PC-3 (cell line): ENCODE data around the gene HSD17B7. TPM values are rescaled to one million over a fixed set of nuclear protein-coding genes. Genes with fewer than 3 reads are reported as not detected.

ENCODE experiments used
- ATAC-seq: fragments of 200-7000 bp; cut with Tn5 transposase; 2 replicates; pipeline ENCODE4 v1.9.1; 2020; ENCODE audit warnings: mild to moderate bottlenecking, moderate library complexity
- BruUV-seq: library from RNA; stranded (reverse); fragments of 400-500 nt; replicated peaks from 2 replicates; lab custom pipeline; 2021; lab: Mats Ljungman, UMichigan
- CTCF ChIA-PET: fragments of 300-600 bp; sonication (Branson Sonifier 250); formaldehyde crosslinking; loops from one replicate; lab custom pipeline; 2022; ENCODE audit warnings: antibody characterized with exemption; lab: Charles Lee
- POLR2A ChIA-PET: fragments of 300-600 bp; sonication (Branson Sonifier 250); formaldehyde crosslinking; loops from one replicate; lab custom pipeline; 2022; ENCODE audit warnings: antibody characterized with exemption; ENCODE audit not compliant: unreplicated experiment; lab: Charles Lee
- DNase-seq: peaks from one replicate; pipeline ENCODE4 v3.0.0-alpha.2; 2015
- H2AFZ ChIP-seq: fragments of 300-600 bp; sonication (generic); 2 replicates; pipeline ENCODE4 v1.6.0; 2016; ENCODE audit warnings: antibody characterized with exemption, low read length
- H3F3A ChIP-seq: fragments of 300-600 bp; sonication (generic); one replicate; pipeline ENCODE4 v1.6.0; 2017; ENCODE audit warnings: antibody characterized with exemption, low read length, control low read depth, mild to moderate bottlenecking; ENCODE audit not compliant: unreplicated experiment
- H3K27ac ChIP-seq: fragments of 300-600 bp; sonication (generic); 2 replicates; pipeline ENCODE4 v1.5.1; 2016; ENCODE audit warnings: mild to moderate bottlenecking, low read length
- H3K27me3 ChIP-seq: fragments of 300-600 bp; sonication (generic); 2 replicates; pipeline ENCODE4 v1.6.1; 2016; ENCODE audit warnings: low read length, mixed read lengths
- H3K36me3 ChIP-seq: fragments of 300-600 bp; sonication (generic); 2 replicates; pipeline ENCODE4 v1.6.1; 2016; ENCODE audit warnings: low read depth, mixed run types, low read length, mixed read lengths
- H3K4me1 ChIP-seq: fragments of 300-600 bp; sonication (generic); 2 replicates; pipeline ENCODE4 v1.5.1; 2016; ENCODE audit warnings: low read length; ENCODE audit not compliant: insufficient read depth
- H3K4me2 ChIP-seq: fragments of 300-600 bp; sonication (generic); 2 replicates; pipeline ENCODE4 v1.6.0; 2016; ENCODE audit warnings: low read length
- H3K4me3 ChIP-seq: fragments of 300-600 bp; sonication (generic); 2 replicates; pipeline ENCODE4 v1.5.1; 2016; ENCODE audit warnings: mild to moderate bottlenecking, low read length, mixed read lengths
- H3K79me2 ChIP-seq: fragments of 300-600 bp; sonication (generic); 2 replicates; pipeline ENCODE4 v1.6.1; 2017; ENCODE audit warnings: low read length, mixed read lengths
- H3K9ac ChIP-seq: fragments of 300-600 bp; sonication (generic); 2 replicates; pipeline ENCODE4 v1.6.0; 2016; ENCODE audit warnings: mild to moderate bottlenecking, low read length
- H3K9me2 ChIP-seq: fragments of 300-600 bp; sonication (generic); replicated peaks from 2 replicates; pipeline ENCODE4 v1.6.1; 2016; ENCODE audit warnings: mixed run types, low read length, mixed read lengths
- H3K9me3 ChIP-seq: fragments of 300-600 bp; sonication (generic); 2 replicates; pipeline ENCODE4 v1.6.1; 2016; ENCODE audit warnings: low read length, mixed read lengths
- H4K20me1 ChIP-seq: fragments of 300-600 bp; sonication (generic); 2 replicates; pipeline ENCODE4 v1.6.1; 2016; ENCODE audit warnings: low read length, mixed read lengths
- CTCF ChIP-seq: fragments of 300-600 bp; sonication (generic); conservative IDR thresholded peaks from 2 replicates; pipeline ENCODE4 v1.5.1; 2017; ENCODE audit warnings: antibody characterized with exemption, low read depth, mild to moderate bottlenecking, low read length
- EZH2 ChIP-seq: fragments of 300-600 bp; sonication (generic); IDR thresholded peaks from one replicate; pipeline ENCODE4 v1.6.1; 2017; ENCODE audit warnings: antibody characterized with exemption, mild to moderate bottlenecking, low read length; ENCODE audit not compliant: unreplicated experiment
- EZH2phosphoT487 ChIP-seq: fragments of 300-600 bp; sonication (generic); IDR thresholded peaks from 2 replicates; pipeline ENCODE4 v1.6.1; 2018; ENCODE audit warnings: mild to moderate bottlenecking, antibody characterized with exemption, low read length, borderline replicate concordance
- intact Hi-C: fragments of 100-400 bp; cut with micrococcal nuclease; formaldehyde crosslinking; loops from 2 replicates; pipeline ENCODE4 v1.9.0; 2023
- total RNA-seq: library from RNA; depleted of rRNA; stranded (reverse); fragments of >200 nt; gene quantifications from 2 replicates; pipeline ENCODE4 v1.2.3, GENCODE V29; 2014

HSD17B7 gene
- total RNA-seq, 1 experiment from 2014 or later = 28.4 TPM

GRCh38 chr1:162753001-162753658 is 37.4 kb upstream of the HSD17B7 start:
- Histone ChIP-seq H3F3A (no peaks in the 10 kb centered on the region), H3K79me2 (no peaks in the 10 kb centered on the region), H3K4me1 (peaks cover 20% of the 10 kb centered on the region; the same call in 1 of the 2 replicates), H3K9me3 (no peaks in the 10 kb centered on the region), H3K4me3 (no peak overlapping the region), H3K4me2 (no peak overlapping the region), H4K20me1 (no peaks in the 10 kb centered on the region), H3K36me3 (no peaks in the 10 kb centered on the region), H3K9me2 (no peaks in the 10 kb centered on the region), H2AFZ (no peak overlapping the region), H3K27ac (no peak overlapping the region), H3K27me3 (no peaks in the 10 kb centered on the region), H3K9ac (no peak overlapping the region)
- no peak for TF ChIP-seq EZH2phosphoT487
- 0 out of 2 replicates have a peak, but pooled peaks have one; percentile 19 for TF ChIP-seq CTCF
- ATAC-seq = no peak; the same call in 1 of the 2 replicates
- no TSS peak for BruUV-seq
- DNase-seq = no peak
- ChIA-PET CTCF (interaction anchor here (0.6 kb wide), 1 partner anchor 61 kb away, joined by 3 read pairs; no protein-coding TSS in a partner anchor), POLR2A (no interaction called here)
- intact Hi-C loops = no loop called here

- POLR2A ChIA-PET = no interaction called here
- Histone ChIP-seq H3K9ac (no peak overlapping the region), H3K27ac (no peak overlapping the region), H3F3A (no peaks in the 10 kb centered on the region), H3K4me1 (peaks cover 20% of the 10 kb centered on the region; the same call in 1 of the 2 replicates), H3K79me2 (no peaks in the 10 kb centered on the region), H3K36me3 (no peaks in the 10 kb centered on the region), H3K27me3 (no peaks in the 10 kb centered on the region), H3K9me3 (no peaks in the 10 kb centered on the region), H4K20me1 (no peaks in the 10 kb centered on the region), H2AFZ (no peak overlapping the region), H3K4me2 (no peak overlapping the region), H3K4me3 (no peak overlapping the region), H3K9me2 (no peaks in the 10 kb centered on the region)
- intact Hi-C loops = no loop called here
- TF ChIP-seq CTCF = no peak
- no peak for TF ChIP-seq EZH2phosphoT487
- no peak for TF ChIP-seq EZH2
- no TSS peak for BruUV-seq
- DNase-seq (peak; percentile 28), ATAC-seq (peak; percentile 48; the same call in 1 of the 2 replicates)
- CTCF ChIA-PET = no interaction called here
Observed at GRCh38 chr1:162753998-162754585, 36.4 kb upstream of the HSD17B7 start.

GRCh38 chr1:162755306-162755705 is 35.2 kb upstream of the HSD17B7 start:
- intact Hi-C loops = no loop called here
- ATAC-seq (no peak), DNase-seq (no peak)
- BruUV-seq = no TSS peak
- POLR2A ChIA-PET = no interaction called here
- Histone ChIP-seq H3K27me3 (no peaks in the 10 kb centered on the region), H3K36me3 (no peaks in the 10 kb centered on the region), H3K4me2 (no peak overlapping the region), H2AFZ (no peak overlapping the region), H3K79me2 (no peaks in the 10 kb centered on the region), H3K9me2 (no peaks in the 10 kb centered on the region), H3F3A (no peaks in the 10 kb centered on the region), H3K9me3 (no peaks in the 10 kb centered on the region), H3K27ac (no peak overlapping the region), H3K4me3 (no peak overlapping the region), H3K9ac (no peak overlapping the region), H3K4me1 (peaks cover 20% of the 10 kb centered on the region; the same call in 1 of the 2 replicates), H4K20me1 (no peaks in the 10 kb centered on the region)
- CTCF ChIA-PET = no interaction called here
- no peak for TF ChIP-seq EZH2
- no peak for TF ChIP-seq CTCF
- no peak for TF ChIP-seq EZH2phosphoT487
